ENCODE results near the gene KCNK5. TPM values are rescaled to one million over a fixed set of nuclear protein-coding genes. Genes with fewer than 3 reads are reported as not detected.

The KCNK5 gene
- total and polyA plus RNA-seq, 4 donors = 3.7 to 19.1 (median 7.5) TPM

- TF ChIP-seq HNF4A (conservative IDR thresholded peaks at IDR 0.05) (no peak), TAF1 (conservative IDR thresholded peaks at IDR 0.05) (no peak), CTCF (IDR thresholded peaks at IDR 0.05; ENCODE audit: low read depth, low read length, missing input control) (no peak), YY1 (IDR thresholded peaks at IDR 0.05) (no peak)
- Histone ChIP-seq H3K4me1 (ENCODE audit: control insufficient read depth in 4 of 4, insufficient read depth in 4 of 4, low read length in 3 of 4) (peaks cover 15 to 91% (median 67%) of the 10 kb centered on the region in 4 donors), H3K9ac (ENCODE audit: low read depth in 1 of 2, low read length in 2 of 2) (no peak overlapping the region), H3K4me3 (ENCODE audit: low read depth in 1 of 3, low read length in 3 of 3) (no peak overlapping the region), H3K9me3 (ENCODE audit: control insufficient read depth in 4 of 4, low read length in 3 of 4) (no peaks in the 10 kb centered on the region), H3K27ac (ENCODE audit: low read depth in 1 of 2, low read length in 2 of 2) (peak overlapping the region in 1 of 2 donors; percentile 87), H3K27me3 (ENCODE audit: control insufficient read depth in 4 of 4, insufficient read depth in 4 of 4, low read length in 3 of 4) (no peaks in the 10 kb centered on the region), H3K36me3 (ENCODE audit: control insufficient read depth in 4 of 4, insufficient read depth in 3 of 4, low read depth in 1 of 4, low read length in 3 of 4) (no peaks in the 10 kb centered on the region)
- no peak for DNase-seq (ENCODE audit: low spot score)
- WGBS = 86% methylated on average over 8 of the region's 8 CpGs
Observed at GRCh38 chr6:39204646-39205244, 24.5 kb downstream of the KCNK5 start.

- no peaks in the 10 kb centered on the region for H3K36me3 ChIP-seq (ENCODE audit: control insufficient read depth in 4 of 4, insufficient read depth in 3 of 4, low read depth in 1 of 4, low read length in 3 of 4)
- no peak overlapping the region for H3K4me3 ChIP-seq (ENCODE audit: low read depth in 1 of 3, low read length in 3 of 3)
- H3K9me3 ChIP-seq (ENCODE audit: control insufficient read depth in 4 of 4, low read length in 3 of 4) = no peaks in the 10 kb centered on the region
- peaks cover 15 to 90% (median 63%) of the 10 kb centered on the region in 4 donors for H3K4me1 ChIP-seq (ENCODE audit: control insufficient read depth in 4 of 4, insufficient read depth in 4 of 4, low read length in 3 of 4)
- WGBS = 79% methylated on average over 4 of the region's 4 CpGs
- no peaks in the 10 kb centered on the region for H3K27me3 ChIP-seq (ENCODE audit: control insufficient read depth in 4 of 4, insufficient read depth in 4 of 4, low read length in 3 of 4)
- no peak overlapping the region for H3K9ac ChIP-seq (ENCODE audit: low read depth in 1 of 2, low read length in 2 of 2)
- no peak for DNase-seq (ENCODE audit: low spot score)
- no peak overlapping the region for H3K27ac ChIP-seq (ENCODE audit: low read depth in 1 of 2, low read length in 2 of 2)
- no peak for TF ChIP-seq SP1 (IDR thresholded peaks at IDR 0.05)
- TF ChIP-seq REST (IDR thresholded peaks at IDR 0.05) = no peak
- TF ChIP-seq ATF3 (IDR thresholded peaks at IDR 0.05) = no peak
- TF ChIP-seq HNF4G (IDR thresholded peaks at IDR 0.05) = no peak
- no peak for TF ChIP-seq TAF1 (conservative IDR thresholded peaks at IDR 0.05)
- no peak for TF ChIP-seq CTCF (IDR thresholded peaks at IDR 0.05; ENCODE audit: low read depth, low read length, missing input control)
Observed at GRCh38 chr6:39204160-39204495, 25.1 kb downstream of the KCNK5 start.
